ENCODE data around the gene CLASP1.
"Not testable (repeated sequence)": the region's sequence is repeated elsewhere in the genome, so short reads cannot be mapped to it uniquely, and the experiment has no call there.

Gene CLASP1

DNA sequence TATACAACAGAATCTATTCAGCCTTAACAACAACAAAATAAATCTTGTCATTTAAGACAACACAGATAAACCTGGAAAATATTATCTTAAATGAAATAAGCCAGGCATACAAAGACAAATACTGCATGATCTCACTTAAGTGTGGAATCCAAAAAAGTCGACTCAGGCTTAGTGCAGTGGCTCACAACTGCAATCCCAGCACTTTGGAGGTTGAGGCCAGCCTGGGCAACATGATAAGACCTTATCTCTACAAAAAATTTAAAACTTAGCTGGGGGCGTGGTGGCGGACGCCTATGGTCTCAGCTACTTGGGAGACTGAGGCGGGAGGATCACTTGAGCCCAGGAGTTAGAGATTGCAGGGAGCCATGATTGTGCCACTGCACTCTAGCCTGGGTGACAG is 193.8 kb downstream of the CLASP1 start:
- no peak overlapping the region for H3K4me3 ChIP-seq (ENCODE audit: low read length)
- no peaks in the 10 kb centered on the region for H3K4me1 ChIP-seq (ENCODE audit: control insufficient read depth, insufficient read depth, low read length)
- no peaks in the 10 kb centered on the region for H3K9me3 ChIP-seq (ENCODE audit: control insufficient read depth, insufficient read depth, low read length)
- H3K27ac ChIP-seq (ENCODE audit: low read length): no peak overlapping the region
- DNase-seq (ENCODE audit: low read depth, low spot score): no peak
- WGBS (ENCODE audit: insufficient coverage, insufficient read length): no CpG with 5 or more reads among the region's 5 CpGs
- H3K27me3 ChIP-seq (ENCODE audit: control insufficient read depth, insufficient read depth, low read length): no peaks in the 10 kb centered on the region
- H3K36me3 ChIP-seq (ENCODE audit: control insufficient read depth, insufficient read depth, low read length): no peaks in the 10 kb centered on the region; the same call in 1 of the 2 replicates

DNA sequence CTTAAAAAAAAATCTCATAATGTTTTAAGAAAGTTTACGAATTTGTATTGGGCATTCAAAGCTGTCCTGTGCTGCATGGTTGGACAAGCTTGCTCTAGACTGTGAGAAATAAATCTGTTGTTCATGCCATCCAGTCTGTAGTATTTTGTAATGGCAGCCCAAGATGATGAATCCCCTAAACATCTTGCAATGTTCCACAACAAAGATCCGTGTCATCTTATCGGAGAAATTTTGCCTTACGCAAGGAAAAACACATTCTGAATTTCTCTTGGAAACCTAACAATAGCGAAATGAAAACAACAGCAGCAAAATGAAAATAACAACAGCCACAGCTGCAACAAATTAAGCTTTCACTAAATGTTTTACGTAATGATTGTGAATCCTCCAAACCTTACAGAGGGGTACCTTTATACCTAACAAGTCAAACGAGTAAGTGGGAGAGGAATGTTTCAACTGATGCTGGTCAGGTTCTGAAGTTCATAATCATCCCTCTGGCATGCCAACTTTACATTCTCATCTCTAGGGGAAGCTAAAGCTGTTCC is 194.6 kb downstream of the CLASP1 start:
- no peak overlapping the region for H3K4me3 ChIP-seq (ENCODE audit: low read length)
- no peaks in the 10 kb centered on the region for H3K9me3 ChIP-seq (ENCODE audit: control insufficient read depth, insufficient read depth, low read length)
- DNase-seq (ENCODE audit: low read depth, low spot score): no peak
- H3K4me1 ChIP-seq (ENCODE audit: control insufficient read depth, insufficient read depth, low read length): no peaks in the 10 kb centered on the region
- WGBS (ENCODE audit: insufficient coverage, insufficient read length): no CpG with 5 or more reads among the region's 7 CpGs
- no peak overlapping the region for H3K27ac ChIP-seq (ENCODE audit: low read length)
- no peaks in the 10 kb centered on the region for H3K27me3 ChIP-seq (ENCODE audit: control insufficient read depth, insufficient read depth, low read length)
- H3K36me3 ChIP-seq (ENCODE audit: control insufficient read depth, insufficient read depth, low read length): no peaks in the 10 kb centered on the region; the same call in 1 of the 2 replicates

DNA sequence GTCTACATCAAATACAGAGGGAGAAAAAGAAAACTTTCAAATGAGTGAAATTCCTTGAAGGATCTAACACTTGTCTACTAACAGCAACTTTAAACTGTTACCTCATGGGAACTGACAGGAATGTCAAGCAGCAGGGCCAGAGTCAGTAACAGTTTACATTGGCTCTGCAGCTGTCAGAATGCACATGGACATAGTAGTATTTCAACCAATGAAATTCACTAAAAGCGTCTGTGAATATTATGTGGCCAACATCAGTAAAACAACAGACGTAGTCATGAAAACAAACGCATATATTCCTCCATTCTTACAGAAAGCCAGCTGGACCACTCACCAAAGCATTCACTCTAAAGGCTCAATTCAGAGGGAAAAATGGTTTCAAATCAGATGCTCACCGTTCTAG is 197.9 kb downstream of the CLASP1 start:
- Histone ChIP-seq H3K27me3 (ENCODE audit: control insufficient read depth, insufficient read depth, low read length) (no peaks in the 10 kb centered on the region), H3K36me3 (ENCODE audit: control insufficient read depth, insufficient read depth, low read length) (peaks cover 12% of the 10 kb centered on the region; the same call in 1 of the 2 replicates), H3K9me3 (ENCODE audit: control insufficient read depth, insufficient read depth, low read length) (no peaks in the 10 kb centered on the region), H3K4me1 (ENCODE audit: control insufficient read depth, insufficient read depth, low read length) (no peaks in the 10 kb centered on the region), H3K4me3 (ENCODE audit: low read length) (no peak overlapping the region), H3K27ac (ENCODE audit: low read length) (no peak overlapping the region)
- WGBS (ENCODE audit: insufficient coverage, insufficient read length): no CpG with 5 or more reads among the region's 4 CpGs
- no peak for DNase-seq (ENCODE audit: low read depth, low spot score)

DNA sequence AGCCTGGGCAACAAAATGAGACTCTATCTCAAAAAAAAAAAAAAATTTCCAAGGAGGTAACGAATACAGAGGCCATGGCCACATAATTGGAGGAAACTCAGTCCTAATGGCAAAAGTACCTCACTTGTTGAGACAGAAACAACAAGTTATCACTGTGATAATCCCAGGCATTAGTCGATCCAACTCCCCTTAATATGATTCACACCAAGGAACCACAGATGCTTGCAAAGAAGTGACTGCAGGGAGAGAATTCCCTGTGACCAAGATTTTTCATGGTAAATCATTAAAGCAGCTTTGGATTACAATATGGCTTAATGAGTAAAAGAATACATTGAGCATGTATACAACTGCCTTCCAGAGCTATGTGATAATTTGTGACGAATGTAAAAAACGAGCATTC is 199.0 kb downstream of the CLASP1 start:
- Histone ChIP-seq H3K27me3 (ENCODE audit: control insufficient read depth, insufficient read depth, low read length) (no peaks in the 10 kb centered on the region), H3K36me3 (ENCODE audit: control insufficient read depth, insufficient read depth, low read length) (peaks cover 12% of the 10 kb centered on the region; the same call in 1 of the 2 replicates), H3K4me1 (ENCODE audit: control insufficient read depth, insufficient read depth, low read length) (no peaks in the 10 kb centered on the region), H3K27ac (ENCODE audit: low read length) (no peak overlapping the region), H3K4me3 (ENCODE audit: low read length) (no peak overlapping the region), H3K9me3 (ENCODE audit: control insufficient read depth, insufficient read depth, low read length) (no peaks in the 10 kb centered on the region)
- DNase-seq (ENCODE audit: low read depth, low spot score): no peak
- WGBS (ENCODE audit: insufficient coverage, insufficient read length): no CpG with 5 or more reads among the region's 4 CpGs

DNA sequence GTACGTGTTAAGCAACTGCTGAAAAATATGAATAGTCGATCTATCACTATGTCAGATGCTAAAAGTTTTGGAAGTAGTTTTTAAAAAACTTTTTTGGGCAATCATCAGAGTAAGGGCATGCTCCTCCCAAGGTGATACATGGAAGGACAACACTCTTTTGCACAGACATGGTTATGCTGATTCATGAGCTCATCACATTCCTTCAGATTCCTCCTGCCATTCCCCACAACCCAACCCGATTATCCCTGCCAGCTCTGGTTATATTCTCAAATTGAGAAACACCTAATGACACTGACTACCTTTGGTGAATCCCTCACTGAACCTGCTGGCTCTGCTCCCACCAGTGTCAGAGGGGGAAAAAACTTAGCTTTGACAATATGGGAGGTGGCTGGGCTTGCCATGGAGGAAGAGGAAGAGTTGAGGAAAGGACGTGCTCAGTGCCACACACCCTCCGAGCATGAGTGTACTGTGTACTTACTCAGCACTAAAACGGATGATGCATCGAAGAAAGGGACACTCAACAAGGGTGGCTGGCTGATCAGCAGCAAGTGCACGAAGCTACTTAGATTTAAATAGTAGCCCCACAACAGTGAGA is 202.5 kb downstream of the CLASP1 start:
- Histone ChIP-seq H3K4me1 (ENCODE audit: control insufficient read depth, insufficient read depth, low read length) (no peaks in the 10 kb centered on the region), H3K36me3 (ENCODE audit: control insufficient read depth, insufficient read depth, low read length) (peaks cover 12% of the 10 kb centered on the region; the same call in 1 of the 2 replicates), H3K4me3 (ENCODE audit: low read length) (no peak overlapping the region), H3K27ac (ENCODE audit: low read length) (no peak overlapping the region), H3K27me3 (ENCODE audit: control insufficient read depth, insufficient read depth, low read length) (no peaks in the 10 kb centered on the region), H3K9me3 (ENCODE audit: control insufficient read depth, insufficient read depth, low read length) (no peaks in the 10 kb centered on the region)
- DNase-seq (ENCODE audit: low read depth, low spot score): no peak
- no CpG with 5 or more reads among the region's 8 CpGs for WGBS (ENCODE audit: insufficient coverage, insufficient read length)

DNA sequence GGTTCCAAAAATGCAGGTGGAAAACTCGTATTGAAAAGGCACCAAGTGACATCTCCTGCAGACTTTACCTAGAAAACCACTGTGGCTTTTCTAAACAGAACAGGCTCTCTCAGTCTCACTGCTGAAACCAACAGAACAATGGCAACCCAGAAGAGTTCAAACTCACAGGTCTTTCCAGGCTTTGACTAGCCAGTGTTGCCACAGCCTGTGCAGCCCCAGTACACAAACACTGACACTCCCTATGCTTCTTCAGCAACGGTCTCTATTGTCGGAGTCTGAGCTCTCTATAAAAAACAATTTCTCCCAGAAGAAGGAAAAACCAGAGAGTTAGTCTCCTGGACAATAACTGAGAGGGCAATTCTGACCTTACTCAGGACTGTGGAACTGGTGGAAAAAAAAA is 206.4 kb downstream of the CLASP1 start:
- no peaks in the 10 kb centered on the region for H3K9me3 ChIP-seq (ENCODE audit: control insufficient read depth, insufficient read depth, low read length)
- WGBS (ENCODE audit: insufficient coverage, insufficient read length): no CpG with 5 or more reads among the region's 3 CpGs
- no peak for DNase-seq (ENCODE audit: low read depth, low spot score)
- H3K36me3 ChIP-seq (ENCODE audit: control insufficient read depth, insufficient read depth, low read length): peaks cover 9% of the 10 kb centered on the region; the same call in 1 of the 2 replicates
- H3K27ac ChIP-seq (ENCODE audit: low read length): no peak overlapping the region
- no peak overlapping the region for H3K4me3 ChIP-seq (ENCODE audit: low read length)
- no peaks in the 10 kb centered on the region for H3K27me3 ChIP-seq (ENCODE audit: control insufficient read depth, insufficient read depth, low read length)
- H3K4me1 ChIP-seq (ENCODE audit: control insufficient read depth, insufficient read depth, low read length): no peaks in the 10 kb centered on the region

DNA sequence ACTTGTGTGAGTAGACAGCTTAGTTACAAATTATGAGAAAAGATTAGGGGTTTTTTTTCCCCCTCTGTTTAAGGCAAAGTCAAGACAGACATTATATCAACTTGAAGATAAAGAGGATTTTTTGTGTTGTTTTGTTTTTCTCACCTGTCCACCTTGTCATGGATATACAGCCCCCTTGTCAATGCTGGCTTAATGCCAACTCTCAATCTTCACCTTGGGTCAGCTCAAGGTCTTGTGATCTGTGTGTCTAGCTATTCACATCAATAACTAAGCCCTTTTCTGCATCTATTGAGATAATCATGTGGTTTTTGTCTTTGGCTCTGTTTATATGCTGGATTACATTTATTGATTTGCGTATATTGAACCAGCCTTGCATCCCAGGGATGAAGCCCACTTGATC is 211.0 kb downstream of the CLASP1 start:
- H3K36me3 ChIP-seq (ENCODE audit: control insufficient read depth, insufficient read depth, low read length); H3K9me3 ChIP-seq (ENCODE audit: control insufficient read depth, insufficient read depth, low read length); H3K27me3 ChIP-seq (ENCODE audit: control insufficient read depth, insufficient read depth, low read length); H3K4me1 ChIP-seq (ENCODE audit: control insufficient read depth, insufficient read depth, low read length); H3K27ac ChIP-seq (ENCODE audit: low read length); H3K4me3 ChIP-seq (ENCODE audit: low read length); DNase-seq (ENCODE audit: low read depth, low spot score): not testable (repeated sequence)
- no CpG with 5 or more reads among the region's 1 CpG for WGBS (ENCODE audit: insufficient coverage, insufficient read length)

DNA sequence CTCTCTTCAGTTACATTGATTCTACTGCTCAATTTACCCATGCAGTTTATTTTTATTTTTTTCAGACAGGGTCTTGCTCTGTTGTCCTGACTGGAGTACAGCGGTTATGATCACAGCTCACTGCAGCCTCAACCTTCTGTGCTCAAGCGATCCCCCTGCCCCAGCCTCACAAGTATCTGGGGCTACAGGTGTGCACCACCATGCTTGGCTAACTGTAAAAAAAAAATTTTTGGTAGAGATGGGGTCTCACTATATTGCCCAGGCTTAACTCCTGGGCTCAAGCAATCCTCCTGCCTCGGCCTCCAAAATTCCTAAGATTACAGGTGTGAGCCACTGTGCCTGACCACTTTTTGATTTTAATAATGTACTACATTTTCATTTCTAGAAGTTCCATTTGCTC is 212.3 kb downstream of the CLASP1 start:
- no CpG with 5 or more reads among the region's 3 CpGs for WGBS (ENCODE audit: insufficient coverage, insufficient read length)

DNA sequence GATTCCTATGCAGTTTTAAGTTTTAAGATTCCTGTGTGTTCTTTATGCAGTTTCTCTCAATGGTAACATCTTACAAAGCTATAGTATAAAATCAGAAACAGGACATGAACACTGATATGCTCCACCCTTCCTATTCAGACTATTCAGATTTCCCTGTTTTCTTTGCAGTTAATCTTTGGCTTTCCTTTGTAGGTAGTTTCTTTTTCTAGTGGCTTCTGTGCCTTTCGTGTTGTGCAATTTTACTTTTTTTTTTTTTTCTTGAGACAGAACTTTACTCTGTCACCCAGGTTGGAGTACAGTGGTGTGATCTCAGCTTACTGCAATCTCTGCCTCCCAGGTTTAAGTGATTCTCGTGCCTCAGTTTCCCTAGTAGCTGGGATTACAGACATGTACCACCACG is 213.5 kb downstream of the CLASP1 start:
- no peak overlapping the region for H3K27ac ChIP-seq (ENCODE audit: low read length)
- no peaks in the 10 kb centered on the region for H3K4me1 ChIP-seq (ENCODE audit: control insufficient read depth, insufficient read depth, low read length)
- no CpG with 5 or more reads among the region's 3 CpGs for WGBS (ENCODE audit: insufficient coverage, insufficient read length)
- H3K27me3 ChIP-seq (ENCODE audit: control insufficient read depth, insufficient read depth, low read length): no peaks in the 10 kb centered on the region
- H3K9me3 ChIP-seq (ENCODE audit: control insufficient read depth, insufficient read depth, low read length): no peaks in the 10 kb centered on the region
- H3K4me3 ChIP-seq (ENCODE audit: low read length): no peak overlapping the region
- no peak for DNase-seq (ENCODE audit: low read depth, low spot score)
- H3K36me3 ChIP-seq (ENCODE audit: control insufficient read depth, insufficient read depth, low read length): no peaks in the 10 kb centered on the region

More for the DNA sequence above, 212.3 kb downstream of the CLASP1 start:
- H3K4me1 ChIP-seq (ENCODE audit: control insufficient read depth, insufficient read depth, low read length): no peaks in the 10 kb centered on the region
- H3K36me3 ChIP-seq (ENCODE audit: control insufficient read depth, insufficient read depth, low read length): no peaks in the 10 kb centered on the region
- H3K4me3 ChIP-seq (ENCODE audit: low read length): no peak overlapping the region
- no peak overlapping the region for H3K27ac ChIP-seq (ENCODE audit: low read length)
- no peaks in the 10 kb centered on the region for H3K9me3 ChIP-seq (ENCODE audit: control insufficient read depth, insufficient read depth, low read length)
- DNase-seq (ENCODE audit: low read depth, low spot score): no peak
- H3K27me3 ChIP-seq (ENCODE audit: control insufficient read depth, insufficient read depth, low read length): no peaks in the 10 kb centered on the region

DNA sequence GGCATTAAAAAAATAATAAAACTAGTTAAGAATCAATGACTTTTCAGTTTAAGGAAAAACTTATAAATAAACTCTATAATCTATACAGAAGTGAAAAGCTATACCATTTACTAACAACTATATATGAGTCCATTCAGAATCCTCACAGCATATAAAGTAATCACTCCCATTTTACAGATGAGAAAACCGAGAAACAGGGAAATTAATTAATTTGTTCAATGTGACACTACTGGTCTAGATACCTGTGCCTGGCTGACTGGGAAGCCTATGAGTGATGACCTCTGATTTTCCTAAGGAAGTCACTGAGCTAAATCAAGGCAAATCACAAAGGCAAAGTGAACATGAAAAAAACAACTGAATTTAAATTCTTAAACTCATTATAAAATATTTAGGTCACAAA is 218.0 kb downstream of the CLASP1 start:
- DNase-seq (ENCODE audit: low read depth, low spot score): no peak
- H3K27me3 ChIP-seq (ENCODE audit: control insufficient read depth, insufficient read depth, low read length): no peaks in the 10 kb centered on the region
- no peak overlapping the region for H3K4me3 ChIP-seq (ENCODE audit: low read length)
- H3K4me1 ChIP-seq (ENCODE audit: control insufficient read depth, insufficient read depth, low read length): no peaks in the 10 kb centered on the region; the same call in 1 of the 2 replicates
- no peaks in the 10 kb centered on the region for H3K9me3 ChIP-seq (ENCODE audit: control insufficient read depth, insufficient read depth, low read length)
- no CpG with 5 or more reads among the region's 1 CpG for WGBS (ENCODE audit: insufficient coverage, insufficient read length)
- peaks cover 6% of the 10 kb centered on the region; the same call in 1 of the 2 replicates for H3K36me3 ChIP-seq (ENCODE audit: control insufficient read depth, insufficient read depth, low read length)
- no peak overlapping the region for H3K27ac ChIP-seq (ENCODE audit: low read length)
